SHP77 treated with DMSO at 0.1 percent for 48 hours (cell line): ENCODE results near the gene PRDM1.

Experiments
- DNase-seq: peaks from one replicate; lab custom pipeline; 2025; lab: John Stamatoyannopoulos, UW

Gene PRDM1

DNA sequence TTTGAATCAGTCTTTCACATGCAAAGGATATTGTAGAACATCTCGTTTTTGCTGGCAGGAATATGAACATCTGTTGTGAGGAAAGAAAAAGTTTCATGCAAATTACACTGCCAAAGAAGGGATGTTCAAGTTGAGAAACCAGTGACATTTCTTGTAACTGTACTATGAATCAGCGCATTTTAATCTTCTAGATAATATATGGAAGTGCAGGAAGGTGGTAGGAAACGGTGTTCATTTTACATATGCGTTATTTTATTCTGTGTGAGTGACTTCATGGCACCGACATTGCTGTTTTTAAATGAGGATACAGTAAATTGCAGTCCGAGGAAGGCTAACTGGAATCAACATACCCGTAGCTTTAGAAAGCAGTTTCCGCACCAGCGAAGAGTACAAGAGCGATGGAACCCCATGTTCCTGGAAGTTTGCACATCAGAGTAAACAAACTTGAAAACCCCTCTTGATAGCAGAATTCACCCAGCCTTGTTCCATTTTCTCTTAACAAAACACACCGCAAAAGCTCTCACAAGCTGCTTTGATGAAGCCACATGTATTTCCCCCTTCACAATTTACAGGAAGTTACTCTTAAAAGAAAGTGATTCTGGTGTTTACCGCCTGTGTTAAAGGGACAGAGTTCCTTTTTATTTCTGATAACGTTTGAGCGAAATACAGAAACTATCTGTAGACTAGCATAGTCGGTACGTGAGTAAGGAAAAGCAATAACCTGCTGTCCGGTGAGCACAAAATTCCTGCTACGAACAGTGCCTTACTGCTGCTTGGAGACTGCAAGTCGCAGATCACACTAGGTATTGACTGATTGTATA, 11.5 kb downstream of the PRDM1 start:
- no peak for DNase-seq

DNA sequence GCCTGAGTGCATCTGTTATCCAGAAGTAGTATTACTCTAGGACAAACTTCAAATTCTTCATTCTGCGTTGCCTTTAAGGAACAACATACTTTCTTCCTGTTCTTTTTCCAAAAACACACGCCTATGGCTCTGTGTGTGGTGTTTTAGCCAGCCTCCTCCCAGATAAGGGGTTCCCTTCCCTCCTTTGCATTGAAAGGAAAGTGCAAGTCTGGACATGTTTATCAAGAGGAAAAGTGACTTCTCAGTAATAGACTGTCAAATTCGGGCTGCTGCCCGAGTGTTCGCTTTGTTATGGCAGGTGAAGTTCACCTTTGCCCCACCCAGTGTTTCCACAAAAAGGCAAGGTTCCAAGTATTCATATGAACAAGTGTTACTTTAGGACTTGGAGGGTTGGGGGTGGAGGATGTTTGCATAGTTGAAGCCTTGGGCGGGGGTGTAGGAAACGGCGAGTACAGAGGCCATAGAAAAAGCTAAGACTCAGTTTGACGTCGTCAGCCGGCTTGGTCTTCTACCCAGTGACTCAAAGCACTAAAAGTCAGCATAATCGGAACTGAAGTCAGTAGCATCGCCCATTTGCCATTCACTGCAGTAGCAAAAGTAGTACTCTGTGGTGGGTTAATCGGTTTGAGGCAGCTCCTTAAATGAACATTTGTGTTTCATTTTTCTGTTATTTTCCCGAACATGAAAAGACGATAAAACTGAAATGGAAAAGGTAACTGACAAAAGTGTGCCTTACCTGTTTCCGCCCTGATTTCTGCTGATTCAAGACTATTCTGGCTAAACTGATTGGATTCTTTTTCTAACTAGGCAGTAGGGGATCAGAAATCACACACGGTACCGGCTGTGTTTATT, 12.5 kb downstream of the PRDM1 start:
- no peak for DNase-seq

DNA sequence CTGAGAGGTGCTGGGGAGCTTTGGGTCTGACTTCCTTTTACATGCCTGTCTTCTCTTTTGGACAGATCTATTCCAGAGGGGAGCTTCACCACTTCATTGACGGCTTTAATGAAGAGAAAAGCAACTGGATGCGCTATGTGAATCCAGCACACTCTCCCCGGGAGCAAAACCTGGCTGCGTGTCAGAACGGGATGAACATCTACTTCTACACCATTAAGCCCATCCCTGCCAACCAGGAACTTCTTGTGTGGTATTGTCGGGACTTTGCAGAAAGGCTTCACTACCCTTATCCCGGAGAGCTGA, 13.1 kb downstream of the PRDM1 start:
- DNase-seq: no peak

DNA sequence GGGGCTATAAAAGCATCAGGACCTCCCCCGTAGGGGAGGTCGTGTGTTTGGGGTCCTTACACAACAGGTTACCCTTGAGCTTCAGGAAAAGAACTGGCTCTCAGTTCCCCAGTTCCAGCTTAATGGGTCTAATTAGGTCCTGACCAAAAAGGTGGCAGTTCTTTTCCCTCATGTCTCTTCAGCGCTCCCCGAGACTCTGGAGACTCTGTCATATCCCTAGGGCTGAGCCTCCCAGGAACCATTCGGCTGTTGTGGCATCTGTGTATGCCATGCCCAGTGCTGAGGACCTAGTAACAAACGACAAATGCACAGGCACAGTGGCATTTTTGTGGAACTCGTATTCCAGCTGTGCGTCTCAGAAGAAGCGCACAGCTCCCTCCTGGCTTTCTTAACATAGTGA, 14.6 kb downstream of the PRDM1 start:
- DNase-seq: no peak

DNA sequence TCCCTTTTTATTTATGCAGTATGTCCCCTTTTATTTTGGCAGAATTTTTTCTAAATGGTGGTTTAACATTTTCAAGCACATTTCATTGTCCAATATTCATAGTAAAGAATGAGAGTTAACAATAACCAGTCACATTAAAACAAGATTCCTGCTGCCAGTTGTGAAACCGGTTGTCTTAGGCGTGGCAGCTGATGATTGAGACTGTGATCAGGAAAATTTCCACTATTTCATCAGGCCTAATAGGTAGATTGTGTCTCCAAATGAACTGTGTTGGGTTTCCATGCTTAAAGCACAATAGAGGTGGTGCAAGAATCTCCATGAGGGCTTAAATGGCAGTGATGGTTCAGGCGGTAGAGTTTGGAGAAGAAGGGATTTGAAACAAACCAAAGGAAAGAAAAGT, 15.3 kb downstream of the PRDM1 start:
- DNase-seq: no peak

DNA sequence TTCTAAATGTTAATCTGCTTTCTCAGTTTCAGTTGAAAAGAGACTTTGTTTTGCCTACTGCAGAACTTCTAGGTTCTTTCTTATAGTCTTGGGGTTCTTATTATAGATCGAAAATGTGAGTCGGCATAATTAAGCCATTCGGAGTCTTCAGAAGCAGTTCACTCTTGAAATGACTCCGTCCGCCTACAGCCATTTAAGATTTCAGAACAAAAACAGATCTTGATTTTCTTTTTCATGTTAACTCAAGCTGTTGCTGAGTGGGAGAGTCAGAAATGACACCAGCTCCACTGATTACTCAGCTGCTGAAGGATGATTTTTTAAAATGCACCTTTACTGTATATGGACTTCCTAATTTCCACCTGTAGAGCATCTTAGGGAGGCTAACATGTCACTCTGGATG, 15.9 kb downstream of the PRDM1 start:
- DNase-seq: no peak

DNA sequence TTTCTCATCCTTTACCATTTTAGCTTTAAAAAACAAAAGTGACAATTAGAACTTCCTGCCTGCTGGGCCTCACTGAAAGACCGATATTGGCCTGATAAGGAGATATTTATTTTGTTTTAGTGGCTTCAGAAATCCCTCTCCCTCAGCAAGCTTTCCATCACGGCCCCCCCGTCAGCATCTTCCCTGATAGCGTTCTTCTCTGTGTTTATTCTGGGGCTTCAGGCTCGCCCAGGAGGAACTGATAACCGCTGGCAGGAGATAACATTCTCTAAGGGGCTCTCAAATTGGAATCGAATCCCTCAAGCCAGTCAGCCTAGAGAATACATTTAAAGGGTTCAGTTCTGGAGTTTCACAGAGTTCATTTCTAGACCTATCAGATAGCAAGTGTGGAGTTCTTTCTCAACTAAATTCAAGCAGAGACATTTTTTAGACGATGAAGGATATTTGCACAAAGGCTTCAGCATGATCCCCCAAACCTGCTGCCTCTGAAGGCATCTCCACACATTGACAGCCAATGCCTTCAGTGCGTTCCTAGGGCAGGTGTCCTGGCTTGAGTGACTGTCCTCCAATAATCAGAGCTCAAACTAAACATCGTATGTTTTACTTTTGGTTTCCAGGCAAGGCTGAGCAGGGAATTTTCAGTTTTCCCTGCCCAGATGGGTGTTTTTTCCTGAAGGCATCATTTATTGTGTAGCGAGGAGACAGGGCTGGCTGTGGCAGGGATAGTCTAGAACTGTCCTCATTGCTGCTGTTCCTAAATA, 17.0 kb downstream of the PRDM1 start:
- DNase-seq: no peak

DNA sequence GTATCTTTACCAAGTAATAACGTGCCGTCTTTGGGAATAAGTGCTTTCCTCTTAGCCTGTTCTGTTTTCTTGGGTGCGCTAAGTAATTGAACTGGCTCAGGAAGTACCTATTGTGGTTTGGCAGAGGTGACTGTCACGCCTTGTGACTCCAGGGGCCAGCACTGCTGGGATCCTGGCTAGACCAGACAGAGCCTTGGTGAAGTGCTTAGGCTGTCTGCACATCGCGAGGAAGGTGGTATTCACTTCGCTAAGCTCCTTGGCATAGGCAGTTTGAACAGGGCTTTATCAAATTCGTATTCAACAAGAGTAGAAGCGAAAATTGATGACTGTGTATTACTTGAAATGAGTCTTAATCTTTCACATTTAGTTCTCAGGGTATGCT, 17.6 kb downstream of the PRDM1 start:
- no peak for DNase-seq

DNA sequence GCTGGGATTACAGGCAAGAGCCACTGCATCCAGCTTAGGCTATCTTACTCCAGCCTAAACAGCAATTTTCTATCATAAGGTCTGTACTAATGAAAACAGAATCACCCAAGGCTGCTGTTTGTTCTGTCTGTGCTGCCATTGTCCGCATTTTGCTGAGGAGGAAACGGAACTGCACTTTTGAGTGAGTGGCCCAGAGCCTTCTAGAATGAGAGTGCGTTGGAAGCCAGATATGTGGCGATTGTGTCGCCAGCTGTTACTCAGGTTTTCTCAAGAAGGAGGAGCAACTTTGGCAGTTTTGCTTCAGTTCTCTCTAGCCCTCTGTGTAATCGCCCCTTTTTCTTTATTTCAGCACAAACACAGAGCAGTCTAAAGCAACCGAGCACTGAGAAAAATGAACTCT, 18.3 kb downstream of the PRDM1 start:
- DNase-seq: no peak

DNA sequence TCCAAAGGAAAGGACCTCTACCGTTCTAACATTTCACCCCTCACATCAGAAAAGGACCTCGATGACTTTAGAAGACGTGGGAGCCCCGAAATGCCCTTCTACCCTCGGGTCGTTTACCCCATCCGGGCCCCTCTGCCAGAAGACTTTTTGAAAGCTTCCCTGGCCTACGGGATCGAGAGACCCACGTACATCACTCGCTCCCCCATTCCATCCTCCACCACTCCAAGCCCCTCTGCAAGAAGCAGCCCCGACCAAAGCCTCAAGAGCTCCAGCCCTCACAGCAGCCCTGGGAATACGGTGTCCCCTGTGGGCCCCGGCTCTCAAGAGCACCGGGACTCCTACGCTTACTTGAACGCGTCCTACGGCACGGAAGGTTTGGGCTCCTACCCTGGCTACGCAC, 18.8 kb downstream of the PRDM1 start:
- no peak for DNase-seq

DNA sequence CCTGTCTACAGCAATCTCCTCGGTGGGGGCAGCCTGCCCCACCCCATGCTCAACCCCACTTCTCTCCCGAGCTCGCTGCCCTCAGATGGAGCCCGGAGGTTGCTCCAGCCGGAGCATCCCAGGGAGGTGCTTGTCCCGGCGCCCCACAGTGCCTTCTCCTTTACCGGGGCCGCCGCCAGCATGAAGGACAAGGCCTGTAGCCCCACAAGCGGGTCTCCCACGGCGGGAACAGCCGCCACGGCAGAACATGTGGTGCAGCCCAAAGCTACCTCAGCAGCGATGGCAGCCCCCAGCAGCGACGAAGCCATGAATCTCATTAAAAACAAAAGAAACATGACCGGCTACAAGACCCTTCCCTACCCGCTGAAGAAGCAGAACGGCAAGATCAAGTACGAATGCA, 19.4 kb downstream of the PRDM1 start:
- DNase-seq: no peak

DNA sequence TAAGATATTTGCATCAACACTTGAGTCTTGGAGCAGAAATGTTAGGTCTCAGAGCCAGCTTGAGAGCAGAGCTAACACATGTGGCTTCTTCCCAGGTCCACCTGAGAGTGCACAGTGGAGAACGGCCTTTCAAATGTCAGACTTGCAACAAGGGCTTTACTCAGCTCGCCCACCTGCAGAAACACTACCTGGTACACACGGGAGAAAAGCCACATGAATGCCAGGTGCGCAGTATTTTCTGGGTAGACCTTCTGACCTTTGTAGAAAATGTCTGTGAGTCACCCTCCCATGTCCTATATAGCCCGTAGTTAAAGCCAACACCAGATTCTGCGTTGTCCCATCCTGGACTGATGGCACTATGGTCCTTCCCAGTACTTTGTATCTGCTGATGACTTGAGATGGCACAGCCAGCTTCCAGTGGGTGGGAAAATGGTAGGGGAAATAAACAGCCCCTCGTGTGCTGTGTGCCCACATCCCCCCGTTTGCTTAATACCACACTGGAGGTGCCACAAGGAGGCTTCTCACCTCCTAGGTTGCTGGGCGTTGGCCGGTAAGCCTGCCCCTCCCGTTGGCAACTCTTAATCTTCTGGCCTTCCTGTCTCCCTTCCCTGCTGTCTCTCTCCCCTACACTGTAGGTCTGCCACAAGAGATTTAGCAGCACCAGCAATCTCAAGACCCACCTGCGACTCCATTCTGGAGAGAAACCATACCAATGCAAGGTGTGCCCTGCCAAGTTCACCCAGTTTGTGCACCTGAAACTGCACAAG, 20.3 kb downstream of the PRDM1 start:
- DNase-seq: no peak

DNA sequence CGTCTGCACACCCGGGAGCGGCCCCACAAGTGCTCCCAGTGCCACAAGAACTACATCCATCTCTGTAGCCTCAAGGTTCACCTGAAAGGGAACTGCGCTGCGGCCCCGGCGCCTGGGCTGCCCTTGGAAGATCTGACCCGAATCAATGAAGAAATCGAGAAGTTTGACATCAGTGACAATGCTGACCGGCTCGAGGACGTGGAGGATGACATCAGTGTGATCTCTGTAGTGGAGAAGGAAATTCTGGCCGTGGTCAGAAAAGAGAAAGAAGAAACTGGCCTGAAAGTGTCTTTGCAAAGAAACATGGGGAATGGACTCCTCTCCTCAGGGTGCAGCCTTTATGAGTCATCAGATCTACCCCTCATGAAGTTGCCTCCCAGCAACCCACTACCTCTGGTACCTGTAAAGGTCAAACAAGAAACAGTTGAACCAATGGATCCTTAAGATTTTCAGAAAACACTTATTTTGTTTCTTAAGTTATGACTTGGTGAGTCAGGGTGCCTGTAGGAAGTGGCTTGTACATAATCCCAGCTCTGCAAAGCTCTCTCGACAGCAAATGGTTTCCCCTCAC, 21.0 kb downstream of the PRDM1 start:
- DNase-seq: no peak

DNA sequence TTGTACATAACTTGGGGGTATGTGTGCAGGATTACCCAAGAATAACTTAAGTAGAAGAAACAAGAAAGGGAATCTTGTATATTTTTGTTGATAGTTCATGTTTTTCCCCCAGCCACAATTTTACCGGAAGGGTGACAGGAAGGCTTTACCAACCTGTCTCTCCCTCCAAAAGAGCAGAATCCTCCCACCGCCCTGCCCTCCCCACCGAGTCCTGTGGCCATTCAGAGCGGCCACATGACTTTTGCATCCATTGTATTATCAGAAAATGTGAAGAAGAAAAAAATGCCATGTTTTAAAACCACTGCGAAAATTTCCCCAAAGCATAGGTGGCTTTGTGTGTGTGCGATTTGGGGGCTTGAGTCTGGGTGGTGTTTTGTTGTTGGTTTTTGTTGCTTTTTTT, 22.0 kb downstream of the PRDM1 start:
- DNase-seq: no peak

DNA sequence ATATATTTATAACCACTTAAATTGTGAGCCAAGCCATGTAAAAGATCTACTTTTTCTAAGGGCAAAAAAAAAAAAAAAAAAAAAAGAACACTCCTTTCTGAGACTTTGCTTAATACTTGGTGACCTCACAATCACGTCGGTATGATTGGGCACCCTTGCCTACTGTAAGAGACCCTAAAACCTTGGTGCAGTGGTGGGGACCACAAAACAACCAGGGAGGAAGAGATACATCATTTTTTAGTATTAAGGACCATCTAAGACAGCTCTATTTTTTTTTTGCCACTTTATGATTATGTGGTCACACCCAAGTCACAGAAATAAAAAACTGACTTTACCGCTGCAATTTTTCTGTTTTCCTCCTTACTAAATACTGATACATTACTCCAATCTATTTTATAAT, 22.9 kb downstream of the PRDM1 start:
- DNase-seq: no peak

DNA sequence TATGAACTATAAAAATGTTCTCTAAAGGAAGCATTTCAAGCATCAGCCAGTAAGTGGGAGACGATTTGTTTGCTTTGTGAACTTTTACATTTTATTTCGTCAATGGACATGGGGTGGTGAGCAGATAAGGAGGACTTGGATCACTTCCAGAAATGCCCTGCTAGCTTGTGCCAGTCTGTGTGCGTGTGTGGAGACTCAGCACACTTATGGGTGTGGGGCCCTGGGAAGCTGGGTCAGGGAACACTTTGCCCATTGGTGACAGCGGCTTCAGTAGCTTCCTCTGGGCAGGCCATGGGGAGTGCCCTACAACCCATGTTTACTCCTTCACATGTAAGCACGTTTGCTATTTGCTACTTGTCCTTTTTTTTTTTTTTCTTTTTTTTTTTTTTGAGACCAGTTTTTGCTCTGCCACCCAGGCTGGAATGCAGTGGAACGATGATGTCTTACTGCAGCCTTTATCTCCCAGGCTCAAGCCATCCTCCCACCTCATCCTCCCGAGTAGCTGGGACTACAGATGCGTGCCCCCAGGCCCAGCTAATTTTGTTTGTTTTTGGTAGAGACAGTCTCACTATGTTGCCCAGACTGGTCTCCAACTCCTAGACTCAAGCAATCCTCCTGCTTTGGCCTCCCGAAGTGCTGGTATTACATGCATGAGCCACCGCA, 24.2 kb downstream of the PRDM1 start:
- DNase-seq: no peak

DNA sequence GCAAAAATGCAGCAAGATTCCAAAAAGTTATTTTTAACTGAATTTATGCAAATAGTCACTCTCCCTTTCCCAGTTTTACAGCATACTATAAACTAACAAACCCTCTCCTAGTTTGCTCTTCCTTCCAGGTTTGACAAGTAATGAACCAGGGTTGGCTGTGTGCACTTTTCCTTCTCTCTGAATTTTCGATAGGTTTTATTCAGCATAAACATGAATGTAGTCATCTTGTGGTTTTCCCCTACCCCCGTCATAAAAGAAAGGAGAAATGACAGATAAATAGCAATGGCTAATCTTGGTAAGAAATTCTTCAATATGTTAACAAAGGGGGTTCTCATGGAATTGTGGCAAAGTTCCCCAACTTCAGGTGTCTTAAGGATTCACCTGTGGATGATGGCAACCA, 26.3 kb downstream of the PRDM1 start:
- no peak for DNase-seq

DNA sequence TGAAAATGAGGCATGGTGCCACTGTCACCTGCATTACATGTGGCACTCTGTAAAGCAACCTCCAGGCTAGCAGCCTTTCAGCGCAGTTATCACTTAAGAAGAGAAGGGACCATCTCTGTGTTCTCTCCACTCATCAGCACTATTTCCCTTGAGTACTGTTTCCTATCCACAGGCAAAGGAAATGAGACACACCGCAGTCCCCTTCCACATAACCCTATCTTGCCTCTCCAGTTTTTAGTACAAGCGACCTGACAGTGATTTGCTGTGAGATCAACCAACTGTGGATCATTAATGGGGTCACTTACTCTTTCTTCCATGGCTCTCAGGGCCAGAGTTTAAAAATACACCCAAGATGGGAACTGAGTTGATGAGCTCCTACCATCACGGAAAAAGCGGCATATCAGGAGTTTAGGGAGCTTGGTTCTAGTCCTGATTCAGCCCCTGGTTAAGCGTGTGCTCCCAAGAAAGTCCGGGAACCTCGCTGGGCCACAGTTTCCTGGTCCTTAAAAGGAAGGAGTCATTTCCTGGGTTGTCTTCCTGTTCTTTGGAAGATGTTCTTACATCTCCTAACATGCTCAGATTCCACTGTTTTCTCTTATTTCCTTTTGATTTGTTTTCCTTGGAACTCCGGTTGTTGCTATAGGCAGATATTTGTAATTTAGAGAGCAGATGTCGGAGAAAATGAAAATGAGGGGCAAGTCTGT, 27.3 kb downstream of the PRDM1 start:
- no peak for DNase-seq

DNA sequence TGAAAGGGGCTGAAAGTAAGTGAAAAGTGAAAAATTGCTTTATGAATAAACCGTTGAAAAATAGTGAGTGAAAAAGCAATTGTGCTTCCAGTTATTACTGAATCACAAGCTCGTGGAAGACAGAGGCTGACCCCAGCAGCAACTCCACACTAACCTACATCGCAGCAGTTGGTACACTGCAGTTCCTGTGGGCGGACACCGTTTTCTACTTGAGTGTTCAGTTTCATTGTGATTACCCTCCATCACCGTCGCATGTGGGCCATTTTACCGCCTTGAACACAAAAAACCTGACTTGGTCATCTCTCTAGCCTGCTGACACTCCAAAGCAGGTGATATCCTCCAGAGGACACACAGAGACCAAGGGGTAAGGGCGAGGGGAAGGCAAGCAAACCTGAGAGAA, 28.4 kb downstream of the PRDM1 start:
- no peak for DNase-seq

DNA sequence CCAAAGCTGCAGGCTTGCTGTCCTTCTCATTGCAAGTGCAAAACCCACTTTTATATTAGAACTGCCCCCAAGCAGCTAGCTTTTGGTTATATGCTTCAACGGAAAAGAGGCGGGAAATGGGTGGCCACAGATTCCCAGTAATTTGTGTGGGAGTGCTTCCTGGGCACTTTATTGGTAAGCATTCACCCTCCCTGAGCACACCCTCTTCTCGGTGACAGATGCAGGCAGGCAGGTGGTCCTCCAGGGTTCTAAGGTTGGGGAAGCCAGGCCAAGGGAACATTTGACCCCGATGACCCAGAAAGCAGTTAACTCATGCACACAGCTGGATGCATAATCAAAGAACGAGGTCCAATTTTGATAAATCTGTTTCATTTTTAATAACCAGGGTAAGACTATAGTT, 29.1 kb downstream of the PRDM1 start:
- DNase-seq: no peak
